Metanephros (tissue), 2 donors: ENCODE data around the gene GRK3. TPM values are rescaled to one million over a fixed set of nuclear protein-coding genes. Genes with fewer than 3 reads are reported as not detected.

Source experiments
- small RNA-seq: library from RNA; depleted of rRNA; stranded (forward); fragments of <200 nt; gene quantifications from one replicate; pipeline ENCODE3, GENCODE V24; 2014; ENCODE audit warnings: low replicate concordance
- total RNA-seq: library from RNA; depleted of rRNA; stranded (reverse); fragments of >200 nt; gene quantifications from one replicate; pipeline ENCODE4 v1.2.3, GENCODE V29; 2014

Gene GRK3
- 10.6 TPM for total RNA-seq

DNA sequence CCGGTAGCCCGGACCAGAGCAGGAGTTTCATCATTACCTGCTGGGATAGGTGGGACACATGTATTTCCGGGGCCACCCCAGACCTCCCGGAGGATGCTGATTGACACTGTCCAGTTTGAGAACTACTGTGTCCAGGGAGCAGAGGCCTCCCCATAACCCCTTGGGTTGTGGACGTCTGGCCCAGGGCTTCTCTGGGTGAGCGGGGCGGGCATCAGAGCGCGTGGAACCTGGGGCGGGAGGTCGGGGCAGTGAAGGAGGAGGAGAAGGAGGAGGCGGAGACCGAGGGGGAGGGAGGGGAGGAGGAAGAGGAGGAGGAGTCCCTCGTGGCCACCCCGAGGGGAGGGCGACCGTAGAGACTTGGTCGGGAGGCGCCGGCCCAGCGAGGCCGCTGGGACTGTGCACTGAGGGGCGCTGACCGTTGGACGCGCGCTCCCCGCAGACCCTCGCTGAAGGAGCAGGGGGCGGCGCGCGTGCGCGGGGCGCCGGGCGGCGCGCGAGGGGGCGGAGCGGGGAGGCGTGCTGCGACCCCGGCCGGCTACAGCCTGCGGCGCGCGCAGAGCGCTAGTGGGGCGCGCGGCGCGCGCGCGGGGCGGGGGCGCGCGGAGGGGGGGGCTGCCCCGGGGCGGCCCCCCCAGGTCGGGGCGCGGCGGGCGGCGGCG is at the start of gene GRK3:
GRK3 (plus strand) TSS at position 356 of the 659 bp plus-strand sequence. CDS start 366 bp downstream, outside the sequence.

GRCh38 chr22:25741692-25742626 is 177.5 kb downstream of the GRK3 start, which contains the start of gene MYO18B:
Gene MYO18B, plus strand, starts transcription at chr22:25742188. Its CDS starts 18,905 bp downstream, at chr22:25761093.

Small RNA genes within 50 kb of the gene (small RNA-seq; reads per million reads assigned to genes)
- not detected for gene RNA5SP494

Other genes starting within 250 kb of the GRK3 start
- gene MYO18B, start 177.5 kb downstream of the GRK3 start, total RNA-seq = 26.0 TPM